Stimulated activated CD8-positive, alpha-beta memory T cell treated with anti-CD3 and anti-CD28 coated beads, Interleukin-7, amount 100 ng/mL, for 1 hour (primary cell): ENCODE results near the gene RFC2.
A peak's percentile ranks its signal among the peaks of the same experiment; 100 is the strongest.

Experiments used
- DNase-seq, 2 donors: peaks; one replicate each; pipeline ENCODE4 v3.0.0-alpha.2; 2020; ENCODE audit warnings: low read depth in 2 of 2

Gene RFC2

GRCh38 chr7:74254129-74254857, at the start of gene RFC2:
RFC2 (minus strand) TSS chr7:74254399; CDS start chr7:74254383, 16 bp downstream.
- DNase-seq: peak; percentile 96

- DNase-seq: no peak
Observed at GRCh38 chr7:74302745-74303221, 48.6 kb upstream of the RFC2 start.

GRCh38 chr7:74300926-74301325, 46.7 kb upstream of the RFC2 start:
- no peak for DNase-seq

GRCh38 chr7:74299401-74299800, 45.2 kb upstream of the RFC2 start:
- DNase-seq: no peak

GRCh38 chr7:74297516-74298233, 43.5 kb upstream of the RFC2 start:
- DNase-seq: no peak

GRCh38 chr7:74294191-74294998, 40.2 kb upstream of the RFC2 start:
- no peak for DNase-seq

- no peak for DNase-seq
Observed at GRCh38 chr7:74293577-74293908, 39.3 kb upstream of the RFC2 start.

GRCh38 chr7:74292757-74293576, 38.8 kb upstream of the RFC2 start:
- DNase-seq: no peak

- no peak for DNase-seq
Observed at GRCh38 chr7:74291535-74291934, 37.3 kb upstream of the RFC2 start.

- DNase-seq: no peak
Observed at GRCh38 chr7:74290981-74291441, 36.8 kb upstream of the RFC2 start.

- no peak for DNase-seq
Observed at GRCh38 chr7:74290553-74290950, 36.4 kb upstream of the RFC2 start.

- DNase-seq: peak in 1 of 2 donors; percentile 25
Observed at GRCh38 chr7:74289659-74290552, 35.7 kb upstream of the RFC2 start.

- DNase-seq: peak; percentile 56 to 69
Observed at GRCh38 chr7:74289018-74289658, 34.9 kb upstream of the RFC2 start, which contains the start of gene CLIP2. CLIP2 (plus strand) TSS chr7:74289407; CDS start chr7:74317547, 28,140 bp downstream.

GRCh38 chr7:74288034-74288881, 34.1 kb upstream of the RFC2 start:
- no peak for DNase-seq

- DNase-seq: no peak
Observed at GRCh38 chr7:74287303-74288033, 33.3 kb upstream of the RFC2 start.

GRCh38 chr7:74286131-74286530, 31.9 kb upstream of the RFC2 start:
- DNase-seq: no peak

GRCh38 chr7:74284781-74285259, 30.6 kb upstream of the RFC2 start:
- no peak for DNase-seq

- no peak for DNase-seq
Observed at GRCh38 chr7:74283858-74284447, 29.8 kb upstream of the RFC2 start.
